ENCODE results near the gene AIFM3. TPM values are rescaled to one million over a fixed set of nuclear protein-coding genes. Genes with fewer than 3 reads are reported as not detected.

Gene AIFM3
- polyA plus RNA-seq, 1 donor from 2014 or later = 1.1 TPM

DNA sequence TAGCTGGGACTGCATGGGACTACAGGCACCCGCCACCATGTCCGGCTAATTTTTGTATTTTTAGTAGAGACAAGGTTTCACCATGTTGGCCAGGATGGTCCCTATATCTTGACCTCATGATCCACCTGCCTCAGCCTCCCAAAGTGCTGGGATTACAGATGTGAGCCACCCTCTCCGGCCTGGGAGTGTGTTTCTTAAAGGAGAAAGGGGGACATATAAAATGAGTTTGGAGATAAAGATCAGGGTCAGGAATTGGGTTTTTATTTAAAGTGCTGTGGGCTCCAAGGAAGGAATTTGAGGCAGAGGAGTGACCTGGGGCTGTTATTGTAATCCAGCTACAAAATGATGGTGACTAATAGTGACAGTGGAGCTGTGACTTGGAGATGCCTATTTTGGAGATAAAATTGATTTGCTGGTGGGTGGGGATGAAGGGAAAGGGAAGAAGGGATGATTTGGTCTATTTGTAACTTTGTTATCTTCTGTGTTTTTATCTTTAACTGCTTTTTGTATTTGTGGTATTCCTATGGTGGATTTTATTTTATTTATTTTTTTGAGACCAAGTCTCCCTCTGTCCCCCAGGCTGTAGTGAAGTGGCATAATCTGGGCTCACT lies 44.8 kb upstream of the AIFM3 start:
- no peak overlapping the region for H3K27ac ChIP-seq (ENCODE audit: low read length)

DNA sequence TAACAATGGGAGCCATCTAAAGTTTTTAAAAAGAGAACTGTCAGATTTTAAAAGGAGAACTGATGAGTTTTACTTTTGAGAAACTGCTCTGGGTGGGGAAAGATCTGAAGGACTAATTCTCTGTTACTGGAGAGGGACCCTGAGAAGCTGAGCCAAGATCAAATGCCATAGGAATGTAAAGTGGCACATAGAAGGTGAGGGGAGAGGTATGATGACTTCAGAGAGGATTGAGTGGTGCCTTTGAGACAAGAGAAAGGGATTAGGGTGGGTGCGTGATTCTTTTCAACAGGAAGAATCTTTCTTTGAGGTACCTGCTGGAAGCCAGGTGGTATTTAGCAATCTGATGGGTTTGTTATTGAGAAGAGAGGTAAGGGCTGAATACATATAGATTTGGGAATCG lies 40.8 kb upstream of the AIFM3 start:
- Histone ChIP-seq H3K27ac (ENCODE audit: low read length) (no peak overlapping the region), H3K27me3 (ENCODE audit: insufficient read depth, low read depth, low read length) (no peaks in the 10 kb centered on the region), H3K79me2 (replicated peaks; ENCODE audit: insufficient read depth, low read length) (peaks cover 85% of the 10 kb centered on the region), H3K36me3 (ENCODE audit: insufficient read depth, low read length) (no peaks in the 10 kb centered on the region), H4K20me1 (ENCODE audit: insufficient read depth) (peaks cover 16% of the 10 kb centered on the region), H3F3A (ENCODE audit: insufficient read depth, low read length, poor library complexity, severe bottlenecking) (no peaks in the 10 kb centered on the region), H3K4me3 (ENCODE audit: low read length) (no peak overlapping the region), H2AFZ (ENCODE audit: low read depth, low read length) (no peak overlapping the region), H3K9me2 (ENCODE audit: insufficient read depth, low read length) (no peaks in the 10 kb centered on the region), H3K9ac (ENCODE audit: low read length) (no peak overlapping the region), H3K4me2 (ENCODE audit: low read length) (no peak overlapping the region), H3K9me3 (ENCODE audit: low read length) (no peaks in the 10 kb centered on the region)
- no peak for TF ChIP-seq SMC3 (conservative IDR thresholded peaks at IDR 0.05; ENCODE audit: poor library complexity)
- TF ChIP-seq, protein P1, sequence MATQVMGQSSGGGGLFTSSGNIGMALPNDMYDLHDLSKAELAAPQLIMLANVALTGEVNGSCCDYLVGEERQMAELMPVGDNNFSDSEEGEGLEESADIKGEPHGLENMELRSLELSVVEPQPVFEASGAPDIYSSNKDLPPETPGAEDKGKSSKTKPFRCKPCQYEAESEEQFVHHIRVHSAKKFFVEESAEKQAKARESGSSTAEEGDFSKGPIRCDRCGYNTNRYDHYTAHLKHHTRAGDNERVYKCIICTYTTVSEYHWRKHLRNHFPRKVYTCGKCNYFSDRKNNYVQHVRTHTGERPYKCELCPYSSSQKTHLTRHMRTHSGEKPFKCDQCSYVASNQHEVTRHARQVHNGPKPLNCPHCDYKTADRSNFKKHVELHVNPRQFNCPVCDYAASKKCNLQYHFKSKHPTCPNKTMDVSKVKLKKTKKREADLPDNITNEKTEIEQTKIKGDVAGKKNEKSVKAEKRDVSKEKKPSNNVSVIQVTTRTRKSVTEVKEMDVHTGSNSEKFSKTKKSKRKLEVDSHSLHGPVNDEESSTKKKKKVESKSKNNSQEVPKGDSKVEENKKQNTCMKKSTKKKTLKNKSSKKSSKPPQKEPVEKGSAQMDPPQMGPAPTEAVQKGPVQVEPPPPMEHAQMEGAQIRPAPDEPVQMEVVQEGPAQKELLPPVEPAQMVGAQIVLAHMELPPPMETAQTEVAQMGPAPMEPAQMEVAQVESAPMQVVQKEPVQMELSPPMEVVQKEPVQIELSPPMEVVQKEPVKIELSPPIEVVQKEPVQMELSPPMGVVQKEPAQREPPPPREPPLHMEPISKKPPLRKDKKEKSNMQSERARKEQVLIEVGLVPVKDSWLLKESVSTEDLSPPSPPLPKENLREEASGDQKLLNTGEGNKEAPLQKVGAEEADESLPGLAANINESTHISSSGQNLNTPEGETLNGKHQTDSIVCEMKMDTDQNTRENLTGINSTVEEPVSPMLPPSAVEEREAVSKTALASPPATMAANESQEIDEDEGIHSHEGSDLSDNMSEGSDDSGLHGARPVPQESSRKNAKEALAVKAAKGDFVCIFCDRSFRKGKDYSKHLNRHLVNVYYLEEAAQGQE (IDR thresholded peaks at IDR 0.05; ENCODE audit: borderline replicate concordance) = no peak
- TF ChIP-seq, protein P2, sequence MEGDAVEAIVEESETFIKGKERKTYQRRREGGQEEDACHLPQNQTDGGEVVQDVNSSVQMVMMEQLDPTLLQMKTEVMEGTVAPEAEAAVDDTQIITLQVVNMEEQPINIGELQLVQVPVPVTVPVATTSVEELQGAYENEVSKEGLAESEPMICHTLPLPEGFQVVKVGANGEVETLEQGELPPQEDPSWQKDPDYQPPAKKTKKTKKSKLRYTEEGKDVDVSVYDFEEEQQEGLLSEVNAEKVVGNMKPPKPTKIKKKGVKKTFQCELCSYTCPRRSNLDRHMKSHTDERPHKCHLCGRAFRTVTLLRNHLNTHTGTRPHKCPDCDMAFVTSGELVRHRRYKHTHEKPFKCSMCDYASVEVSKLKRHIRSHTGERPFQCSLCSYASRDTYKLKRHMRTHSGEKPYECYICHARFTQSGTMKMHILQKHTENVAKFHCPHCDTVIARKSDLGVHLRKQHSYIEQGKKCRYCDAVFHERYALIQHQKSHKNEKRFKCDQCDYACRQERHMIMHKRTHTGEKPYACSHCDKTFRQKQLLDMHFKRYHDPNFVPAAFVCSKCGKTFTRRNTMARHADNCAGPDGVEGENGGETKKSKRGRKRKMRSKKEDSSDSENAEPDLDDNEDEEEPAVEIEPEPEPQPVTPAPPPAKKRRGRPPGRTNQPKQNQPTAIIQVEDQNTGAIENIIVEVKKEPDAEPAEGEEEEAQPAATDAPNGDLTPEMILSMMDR (IDR thresholded peaks at IDR 0.05; ENCODE audit: poor library complexity, severe bottlenecking) = no peak
- no peak for TF ChIP-seq POLR2AphosphoS5 (IDR thresholded peaks at IDR 0.05)

More for the DNA sequence above, 44.8 kb upstream of the AIFM3 start:
- H2AFZ ChIP-seq (ENCODE audit: low read depth, low read length) = no peak overlapping the region
- peaks cover 85% of the 10 kb centered on the region for H3K79me2 ChIP-seq (replicated peaks; ENCODE audit: insufficient read depth, low read length)
- peaks cover 4% of the 10 kb centered on the region for H3F3A ChIP-seq (ENCODE audit: insufficient read depth, low read length, poor library complexity, severe bottlenecking)
- H3K4me2 ChIP-seq (ENCODE audit: low read length) = no peak overlapping the region
- TF ChIP-seq, protein P2 (IDR thresholded peaks at IDR 0.05; ENCODE audit: poor library complexity, severe bottlenecking) = no peak
- TF ChIP-seq, protein P1 (IDR thresholded peaks at IDR 0.05; ENCODE audit: borderline replicate concordance) = no peak
- TF ChIP-seq EZH2 (IDR thresholded peaks at IDR 0.05; ENCODE audit: borderline replicate concordance, insufficient read depth, low read length, poor library complexity, severe bottlenecking) (no peak), POLR2AphosphoS5 (IDR thresholded peaks at IDR 0.05) (no peak), MXI1 (conservative IDR thresholded peaks at IDR 0.05; ENCODE audit: poor library complexity, severe bottlenecking) (no peak), TAF1 (IDR thresholded peaks at IDR 0.05; ENCODE audit: low read depth) (no peak), SMC3 (conservative IDR thresholded peaks at IDR 0.05; ENCODE audit: poor library complexity) (no peak), EP300 (conservative IDR thresholded peaks at IDR 0.05; ENCODE audit: poor library complexity, severe bottlenecking) (no peak), RAD21 (conservative IDR thresholded peaks at IDR 0.05) (no peak)
- no peaks in the 10 kb centered on the region for H3K36me3 ChIP-seq (ENCODE audit: insufficient read depth, low read length)
- no peaks in the 10 kb centered on the region for H3K9me2 ChIP-seq (ENCODE audit: insufficient read depth, low read length)
- no peak overlapping the region for H3K9ac ChIP-seq (ENCODE audit: low read length)
- peaks cover 29% of the 10 kb centered on the region for H4K20me1 ChIP-seq (ENCODE audit: insufficient read depth)
- no peaks in the 10 kb centered on the region for H3K9me3 ChIP-seq (ENCODE audit: low read length)
- H3K4me3 ChIP-seq (ENCODE audit: low read length) = peak overlapping the region; percentile 13
- no peaks in the 10 kb centered on the region for H3K27me3 ChIP-seq (ENCODE audit: insufficient read depth, low read depth, low read length)

Measured in neural cell (in vitro differentiated cells).